Stomach (tissue), 4 donors: ENCODE measurements around the gene GPR6.

Experiments
- CTCF ChIP-seq, 7 experiments: fragments of 450-650 bp in 4 of 7; fragments of 200-600 bp in 3 of 7; sonication (generic) in 3 of 7; IDR thresholded peaks; one replicate each; pipeline ENCODE4 v1.5.1; 2016 to 2019; ENCODE audit warnings: antibody characterized with exemption in 7 of 7, control low read depth in 2 of 7, mild to moderate bottlenecking in 1 of 7
- EP300 ChIP-seq: sonication (generic); formaldehyde crosslinking; IDR thresholded peaks from one replicate; pipeline ENCODE4 v1.6.1; 2017; ENCODE audit warnings: antibody characterized with exemption
- POLR2A ChIP-seq, 4 donors: fragments of 450-650 bp; IDR thresholded peaks; one replicate each; pipeline ENCODE4 v1.6.1; 2016; ENCODE audit warnings: antibody characterized with exemption in 4 of 4, control low read depth in 2 of 4, mild to moderate bottlenecking in 1 of 4, moderate library complexity in 1 of 4
- POLR2AphosphoS5 ChIP-seq, 3 donors: sonication (generic); formaldehyde crosslinking; IDR thresholded peaks; one replicate each; pipeline ENCODE4 v1.6.1; 2016; ENCODE audit warnings: antibody characterized with exemption in 3 of 3

GRCh38 chr6:110015206-110015605 lies 37.1 kb downstream of the GPR6 start:
- TF ChIP-seq POLR2A (IDR thresholded peaks at IDR 0.05) = no peak
- no peak for TF ChIP-seq CTCF (IDR thresholded peaks at IDR 0.05)
- TF ChIP-seq POLR2AphosphoS5 (IDR thresholded peaks at IDR 0.05) = no peak
- TF ChIP-seq EP300 = no peak
